ENCODE measurements around the gene FLT1. TPM values are rescaled to one million over a fixed set of nuclear protein-coding genes. Genes with fewer than 3 reads are reported as not detected.
A peak's percentile ranks its signal among the peaks of the same experiment; 100 is the strongest.

FLT1 gene
- total and polyA plus RNA-seq, 11 donors = 13.1 to 73.2 (median 41.1) TPM

GRCh38 chr13:28473044-28473443 is 21.9 kb downstream of the FLT1 start:
- no peaks in the 10 kb centered on the region for H3K9me3 ChIP-seq
- H3K4me3 ChIP-seq = no peak overlapping the region
- intact Hi-C loops (cut with DNase I) = no loop called here
- H3K27ac ChIP-seq = no peak overlapping the region
- no peak for TF ChIP-seq POLR2A (IDR thresholded peaks at IDR 0.05)
- no peak for TF ChIP-seq CTCF (IDR thresholded peaks at IDR 0.05)
- ATAC-seq = no peak
- H3K36me3 ChIP-seq = peaks cover 0 to 30% (median 0%) of the 10 kb centered on the region in 9 donors
- WGBS, 4 donors = 91 to 95% (median 94%) methylated on average over 7 of the region's 7 CpGs
- no peak for DNase-seq
- peaks cover 0 to 5% (median 0%) of the 10 kb centered on the region in 9 donors for H3K27me3 ChIP-seq
- peaks cover 2 to 61% (median 21%) of the 10 kb centered on the region in 12 donors for H3K4me1 ChIP-seq

- 80 to 87% (median 84%) methylated on average over 2 of the region's 2 CpGs for WGBS, 4 donors
- H3K4me3 ChIP-seq = no peak overlapping the region
- peaks cover 0 to 35% (median 0%) of the 10 kb centered on the region in 9 donors for H3K36me3 ChIP-seq
- intact Hi-C loops (cut with DNase I) = no loop called here
- TF ChIP-seq POLR2A (IDR thresholded peaks at IDR 0.05) = no peak
- no peak for TF ChIP-seq CTCF (IDR thresholded peaks at IDR 0.05)
- H3K27ac ChIP-seq = no peak overlapping the region
- peaks cover 0 to 5% (median 0%) of the 10 kb centered on the region in 9 donors for H3K27me3 ChIP-seq
- H3K4me1 ChIP-seq = peaks cover 0 to 61% (median 16%) of the 10 kb centered on the region in 12 donors
- ATAC-seq (no peak), DNase-seq (no peak)
- H3K9me3 ChIP-seq = no peaks in the 10 kb centered on the region
Measured at GRCh38 chr13:28471421-28471820, 23.5 kb downstream of the FLT1 start.

- no peak for DNase-seq
- no peak for ATAC-seq
- 34 to 55% (median 52%) methylated on average over 4 of the region's 4 CpGs for WGBS, 4 donors
Measured at GRCh38 chr13:28470296-28470695, 24.6 kb downstream of the FLT1 start.

GRCh38 chr13:28469316-28469715 is 25.6 kb downstream of the FLT1 start:
- H3K27ac ChIP-seq = no peak overlapping the region
- H3K36me3 ChIP-seq = peaks cover 0 to 55% (median 11%) of the 10 kb centered on the region in 9 donors
- WGBS, 4 donors = 61 to 78% (median 65%) methylated on average over 6 of the region's 6 CpGs
- H3K4me3 ChIP-seq = no peak overlapping the region
- ATAC-seq = peak in 3 of 4 donors; percentile 21 to 52 (median 39)
- H3K27me3 ChIP-seq = peaks cover 0 to 5% (median 0%) of the 10 kb centered on the region in 9 donors
- intact Hi-C loops (cut with DNase I) = no loop called here
- H3K4me1 ChIP-seq = peaks cover 0 to 55% (median 11%) of the 10 kb centered on the region in 12 donors
- DNase-seq = no peak
- no peaks in the 10 kb centered on the region for H3K9me3 ChIP-seq
- TF ChIP-seq CTCF (IDR thresholded peaks at IDR 0.05) (no peak), POLR2A (IDR thresholded peaks at IDR 0.05) (no peak)

More at GRCh38 chr13:28470296-28470695, 24.6 kb downstream of the FLT1 start:
- peaks cover 0 to 46% (median 2%) of the 10 kb centered on the region in 9 donors for H3K36me3 ChIP-seq
- H3K4me3 ChIP-seq = no peak overlapping the region
- intact Hi-C loops (cut with DNase I) = no loop called here
- peaks cover 0 to 54% (median 11%) of the 10 kb centered on the region in 12 donors for H3K4me1 ChIP-seq
- no peak overlapping the region for H3K27ac ChIP-seq
- H3K9me3 ChIP-seq = no peaks in the 10 kb centered on the region
- TF ChIP-seq CTCF (IDR thresholded peaks at IDR 0.05) (no peak), POLR2A (IDR thresholded peaks at IDR 0.05) (no peak)
- peaks cover 0 to 5% (median 0%) of the 10 kb centered on the region in 9 donors for H3K27me3 ChIP-seq

All from heart left ventricle (tissue), 16 donors.